NK-92 treated with Interleukin-12 subunit alpha and Interleukin-12 subunit beta, amount 100 ng/mL, for 24 hours (cell line): Measurements from ENCODE around the gene GSG1L.
"Not testable (repeated sequence)": the region's sequence is repeated elsewhere in the genome, so short reads cannot be mapped to it uniquely, and the experiment has no call there.

Source experiments
- DNase-seq: peaks from one replicate; lab custom pipeline; 2025; lab: John Stamatoyannopoulos, UW

GSG1L gene

GRCh38 chr16:27903046-27903655, 160.4 kb downstream of the GSG1L start:
- DNase-seq = no peak

GRCh38 chr16:27902551-27902950, 161.0 kb downstream of the GSG1L start:
- DNase-seq = no peak

- no peak for DNase-seq
Observed at GRCh38 chr16:27901956-27902355, 161.6 kb downstream of the GSG1L start.

- DNase-seq = no peak
Observed at GRCh38 chr16:27899736-27900135, 163.8 kb downstream of the GSG1L start.

GRCh38 chr16:27894386-27894785, 169.1 kb downstream of the GSG1L start:
- no peak for DNase-seq

- no peak for DNase-seq
Observed at GRCh38 chr16:27892879-27893278, 170.6 kb downstream of the GSG1L start.

- DNase-seq = no peak
Observed at GRCh38 chr16:27890866-27891265, 172.6 kb downstream of the GSG1L start.

GRCh38 chr16:27890006-27890405, 173.5 kb downstream of the GSG1L start:
- no peak for DNase-seq

GRCh38 chr16:27883576-27883975, 179.9 kb downstream of the GSG1L start:
- DNase-seq = no peak

GRCh38 chr16:27880287-27880686, 183.2 kb downstream of the GSG1L start:
- no peak for DNase-seq

GRCh38 chr16:27879601-27880247, 183.8 kb downstream of the GSG1L start:
- no peak for DNase-seq

- not testable (repeated sequence) for DNase-seq
Observed at GRCh38 chr16:27872627-27873026, 190.9 kb downstream of the GSG1L start.

GRCh38 chr16:27870116-27870798, 193.3 kb downstream of the GSG1L start:
- DNase-seq = no peak

GRCh38 chr16:27869411-27869810, 194.1 kb downstream of the GSG1L start:
- DNase-seq = no peak

GRCh38 chr16:27868180-27868579, 195.3 kb downstream of the GSG1L start:
- no peak for DNase-seq

- DNase-seq = peak; percentile 72
Observed at GRCh38 chr16:27867122-27868110, 196.1 kb downstream of the GSG1L start.

- DNase-seq = no peak
Observed at GRCh38 chr16:27863377-27863776, 200.1 kb downstream of the GSG1L start.

- no peak for DNase-seq
Observed at GRCh38 chr16:27862953-27863352, 200.6 kb downstream of the GSG1L start.

GRCh38 chr16:27860091-27860490, 203.4 kb downstream of the GSG1L start:
- no peak for DNase-seq

GRCh38 chr16:27859020-27859419, 204.5 kb downstream of the GSG1L start:
- DNase-seq = no peak

- DNase-seq = no peak
Observed at GRCh38 chr16:27853651-27854050, 209.9 kb downstream of the GSG1L start.

GRCh38 chr16:27853101-27853500, 210.4 kb downstream of the GSG1L start:
- no peak for DNase-seq
